Left colon (tissue), 2 donors: ENCODE measurements around the gene THNSL1. TPM values are rescaled to one million over a fixed set of nuclear protein-coding genes. Genes with fewer than 3 reads are reported as not detected.

Experiments used
- total RNA-seq, 2 donors: library from RNA; stranded (reverse); fragmentation: NEBNext Ultra II Directional; extraction: Animal tissue kit (Norgen Biotek cat#: 25700); gene quantifications; one replicate each; pipeline ENCODE4 v1.2.1, GENCODE V29; 2021
- donor health status: DM: no; HTN: no; CAD: no.
- donor health status: DM: yes; HTN: yes; CAD: no.

The THNSL1 gene
- total RNA-seq, 2 donors from 2014 or later = 2.5 to 3.0 TPM

Other genes with a start within 250 kb of the THNSL1 start
- gene PRTFDC1, start 64.0 kb upstream of the THNSL1 start, total RNA-seq = 1 to 10 TPM; 6.2 to 6.6 TPM
- gene ENKUR, start 454 bp upstream of the THNSL1 start, total RNA-seq = 1 to 10 TPM in 1 of 2 donors, under 1 TPM in 1; 0.39 to 1.3 TPM
- under 1 TPM; 0.15 to 0.42 TPM for gene GPR158, start 158.4 kb downstream of the THNSL1 start, total RNA-seq